Measurements from ENCODE around the gene MGAT4B. TPM values are rescaled to one million over a fixed set of nuclear protein-coding genes. Genes with fewer than 3 reads are reported as not detected.

Gene MGAT4B
- total and polyA plus RNA-seq, 2 of the 13 experiments (the other 11 are each of a cell fraction or from before 2014, with no cell fraction given), result 93.5 to 130 TPM

DNA sequence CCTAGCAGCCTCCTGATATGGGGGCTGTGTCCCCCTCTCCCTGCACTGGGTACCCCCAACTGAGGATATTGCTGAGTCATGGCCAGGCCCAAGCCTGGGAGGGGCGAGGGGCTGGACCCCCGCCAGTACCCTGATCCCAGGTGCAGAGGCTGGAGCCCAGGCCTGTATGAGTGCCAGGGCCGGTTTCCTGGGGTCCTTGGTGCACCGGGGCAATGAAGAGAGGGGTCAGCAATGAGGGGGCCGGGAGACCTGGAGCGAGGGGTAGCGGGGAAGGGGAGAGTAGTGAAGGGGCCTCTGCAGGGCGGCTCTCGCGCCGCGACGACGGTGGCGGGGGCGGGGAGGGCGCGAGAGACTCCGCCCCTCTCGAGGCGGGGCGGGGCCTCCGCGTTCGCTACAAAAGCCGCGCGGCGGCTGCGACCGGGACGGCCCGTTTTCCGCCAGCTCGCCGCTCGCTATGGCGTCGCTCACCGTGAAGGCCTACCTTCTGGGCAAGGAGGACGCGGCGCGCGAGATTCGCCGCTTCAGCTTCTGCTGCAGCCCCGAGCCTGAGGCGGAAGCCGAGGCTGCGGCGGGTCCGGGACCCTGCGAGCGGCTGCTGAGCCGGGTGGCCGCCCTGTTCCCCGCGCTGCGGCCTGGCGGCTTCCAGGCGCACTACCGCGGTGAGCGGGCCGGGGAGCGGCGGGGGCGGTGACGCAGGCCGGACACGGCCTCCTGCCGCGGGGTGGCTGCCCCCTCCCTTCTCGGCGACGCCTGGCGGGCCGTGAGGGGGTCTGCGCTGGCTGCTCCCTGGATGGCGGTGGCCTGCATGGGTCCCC, 14.0 kb upstream of the MGAT4B start, which contains the start of gene SQSTM1 (continued):
- TF ChIP-seq, protein P1, sequence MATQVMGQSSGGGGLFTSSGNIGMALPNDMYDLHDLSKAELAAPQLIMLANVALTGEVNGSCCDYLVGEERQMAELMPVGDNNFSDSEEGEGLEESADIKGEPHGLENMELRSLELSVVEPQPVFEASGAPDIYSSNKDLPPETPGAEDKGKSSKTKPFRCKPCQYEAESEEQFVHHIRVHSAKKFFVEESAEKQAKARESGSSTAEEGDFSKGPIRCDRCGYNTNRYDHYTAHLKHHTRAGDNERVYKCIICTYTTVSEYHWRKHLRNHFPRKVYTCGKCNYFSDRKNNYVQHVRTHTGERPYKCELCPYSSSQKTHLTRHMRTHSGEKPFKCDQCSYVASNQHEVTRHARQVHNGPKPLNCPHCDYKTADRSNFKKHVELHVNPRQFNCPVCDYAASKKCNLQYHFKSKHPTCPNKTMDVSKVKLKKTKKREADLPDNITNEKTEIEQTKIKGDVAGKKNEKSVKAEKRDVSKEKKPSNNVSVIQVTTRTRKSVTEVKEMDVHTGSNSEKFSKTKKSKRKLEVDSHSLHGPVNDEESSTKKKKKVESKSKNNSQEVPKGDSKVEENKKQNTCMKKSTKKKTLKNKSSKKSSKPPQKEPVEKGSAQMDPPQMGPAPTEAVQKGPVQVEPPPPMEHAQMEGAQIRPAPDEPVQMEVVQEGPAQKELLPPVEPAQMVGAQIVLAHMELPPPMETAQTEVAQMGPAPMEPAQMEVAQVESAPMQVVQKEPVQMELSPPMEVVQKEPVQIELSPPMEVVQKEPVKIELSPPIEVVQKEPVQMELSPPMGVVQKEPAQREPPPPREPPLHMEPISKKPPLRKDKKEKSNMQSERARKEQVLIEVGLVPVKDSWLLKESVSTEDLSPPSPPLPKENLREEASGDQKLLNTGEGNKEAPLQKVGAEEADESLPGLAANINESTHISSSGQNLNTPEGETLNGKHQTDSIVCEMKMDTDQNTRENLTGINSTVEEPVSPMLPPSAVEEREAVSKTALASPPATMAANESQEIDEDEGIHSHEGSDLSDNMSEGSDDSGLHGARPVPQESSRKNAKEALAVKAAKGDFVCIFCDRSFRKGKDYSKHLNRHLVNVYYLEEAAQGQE (IDR thresholded peaks at IDR 0.05; ENCODE audit: borderline replicate concordance in 1 of 2, low read depth in 1 of 2, low read length in 2 of 2), result peak in 1 of 2 experiments; percentile 52; a peak in 1 of 4 replicates
- TF ChIP-seq U2AF1 (optimal IDR thresholded peaks at IDR 0.05; ENCODE audit: low read depth, low read length) (peak; percentile 7), FOSL1 (CRISPR knock-in tag; IDR thresholded peaks at IDR 0.05; ENCODE audit: borderline replicate concordance) (no peak), ZNF367 (CRISPR knock-in tag; IDR thresholded peaks at IDR 0.05; ENCODE audit: borderline replicate concordance) (no peak), ISX (CRISPR knock-in tag; conservative IDR thresholded peaks at IDR 0.05) (no peak), SETDB1 (CRISPR knock-in tag; IDR thresholded peaks at IDR 0.05; ENCODE audit: borderline replicate concordance) (no peak), ZNF460 (CRISPR knock-in tag; IDR thresholded peaks at IDR 0.05; ENCODE audit: borderline replicate concordance) (no peak), MAZ (IDR thresholded peaks at IDR 0.05; ENCODE audit: borderline replicate concordance, low read depth, low read length) (peak; percentile 92), MAZ (CRISPR knock-in tag; IDR thresholded peaks at IDR 0.05; ENCODE audit: low read depth) (peak; percentile 89), ZNF660 (CRISPR knock-in tag; IDR thresholded peaks at IDR 0.05; ENCODE audit: borderline replicate concordance, low read depth) (0 out of 2 replicates have a peak, but pooled peaks have one; percentile 62), GFI1 (CRISPR knock-in tag; IDR thresholded peaks at IDR 0.05; ENCODE audit: borderline replicate concordance) (peak; percentile 31; the same call in 1 of the 2 replicates), ZZZ3 (CRISPR knock-in tag; IDR thresholded peaks at IDR 0.05; ENCODE audit: borderline replicate concordance) (no peak), ZNF670 (CRISPR knock-in tag; IDR thresholded peaks at IDR 0.05; ENCODE audit: borderline replicate concordance) (no peak; the same call in 1 of the 2 replicates), ZNF713 (CRISPR knock-in tag; IDR thresholded peaks at IDR 0.05) (0 out of 2 replicates have a peak, but pooled peaks have one; percentile 49)
- TF ChIP-seq, protein P2, sequence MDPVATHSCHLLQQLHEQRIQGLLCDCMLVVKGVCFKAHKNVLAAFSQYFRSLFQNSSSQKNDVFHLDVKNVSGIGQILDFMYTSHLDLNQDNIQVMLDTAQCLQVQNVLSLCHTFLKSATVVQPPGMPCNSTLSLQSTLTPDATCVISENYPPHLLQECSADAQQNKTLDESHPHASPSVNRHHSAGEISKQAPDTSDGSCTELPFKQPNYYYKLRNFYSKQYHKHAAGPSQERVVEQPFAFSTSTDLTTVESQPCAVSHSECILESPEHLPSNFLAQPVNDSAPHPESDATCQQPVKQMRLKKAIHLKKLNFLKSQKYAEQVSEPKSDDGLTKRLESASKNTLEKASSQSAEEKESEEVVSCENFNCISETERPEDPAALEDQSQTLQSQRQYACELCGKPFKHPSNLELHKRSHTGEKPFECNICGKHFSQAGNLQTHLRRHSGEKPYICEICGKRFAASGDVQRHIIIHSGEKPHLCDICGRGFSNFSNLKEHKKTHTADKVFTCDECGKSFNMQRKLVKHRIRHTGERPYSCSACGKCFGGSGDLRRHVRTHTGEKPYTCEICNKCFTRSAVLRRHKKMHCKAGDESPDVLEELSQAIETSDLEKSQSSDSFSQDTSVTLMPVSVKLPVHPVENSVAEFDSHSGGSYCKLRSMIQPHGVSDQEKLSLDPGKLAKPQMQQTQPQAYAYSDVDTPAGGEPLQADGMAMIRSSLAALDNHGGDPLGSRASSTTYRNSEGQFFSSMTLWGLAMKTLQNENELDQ (CRISPR knock-in tag; IDR thresholded peaks at IDR 0.05; ENCODE audit: borderline replicate concordance), result no peak
- TF ChIP-seq, protein P3, sequence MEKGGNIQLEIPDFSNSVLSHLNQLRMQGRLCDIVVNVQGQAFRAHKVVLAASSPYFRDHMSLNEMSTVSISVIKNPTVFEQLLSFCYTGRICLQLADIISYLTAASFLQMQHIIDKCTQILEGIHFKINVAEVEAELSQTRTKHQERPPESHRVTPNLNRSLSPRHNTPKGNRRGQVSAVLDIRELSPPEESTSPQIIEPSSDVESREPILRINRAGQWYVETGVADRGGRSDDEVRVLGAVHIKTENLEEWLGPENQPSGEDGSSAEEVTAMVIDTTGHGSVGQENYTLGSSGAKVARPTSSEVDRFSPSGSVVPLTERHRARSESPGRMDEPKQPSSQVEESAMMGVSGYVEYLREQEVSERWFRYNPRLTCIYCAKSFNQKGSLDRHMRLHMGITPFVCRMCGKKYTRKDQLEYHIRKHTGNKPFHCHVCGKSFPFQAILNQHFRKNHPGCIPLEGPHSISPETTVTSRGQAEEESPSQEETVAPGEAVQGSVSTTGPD (CRISPR knock-in tag; IDR thresholded peaks at IDR 0.05), result 0 out of 2 replicates have a peak, but pooled peaks have one; percentile 34
- TF ChIP-seq, protein P4, sequence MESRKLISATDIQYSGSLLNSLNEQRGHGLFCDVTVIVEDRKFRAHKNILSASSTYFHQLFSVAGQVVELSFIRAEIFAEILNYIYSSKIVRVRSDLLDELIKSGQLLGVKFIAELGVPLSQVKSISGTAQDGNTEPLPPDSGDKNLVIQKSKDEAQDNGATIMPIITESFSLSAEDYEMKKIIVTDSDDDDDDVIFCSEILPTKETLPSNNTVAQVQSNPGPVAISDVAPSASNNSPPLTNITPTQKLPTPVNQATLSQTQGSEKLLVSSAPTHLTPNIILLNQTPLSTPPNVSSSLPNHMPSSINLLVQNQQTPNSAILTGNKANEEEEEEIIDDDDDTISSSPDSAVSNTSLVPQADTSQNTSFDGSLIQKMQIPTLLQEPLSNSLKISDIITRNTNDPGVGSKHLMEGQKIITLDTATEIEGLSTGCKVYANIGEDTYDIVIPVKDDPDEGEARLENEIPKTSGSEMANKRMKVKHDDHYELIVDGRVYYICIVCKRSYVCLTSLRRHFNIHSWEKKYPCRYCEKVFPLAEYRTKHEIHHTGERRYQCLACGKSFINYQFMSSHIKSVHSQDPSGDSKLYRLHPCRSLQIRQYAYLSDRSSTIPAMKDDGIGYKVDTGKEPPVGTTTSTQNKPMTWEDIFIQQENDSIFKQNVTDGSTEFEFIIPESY (CRISPR knock-in tag; IDR thresholded peaks at IDR 0.05), result no peak

Data from HepG2 (cell line).